ENCODE results near the gene LRRC75A. TPM values are rescaled to one million over a fixed set of nuclear protein-coding genes. Genes with fewer than 3 reads are reported as not detected.

Gene LRRC75A
- total RNA-seq, 1 donor = 6.1 TPM

DNA sequence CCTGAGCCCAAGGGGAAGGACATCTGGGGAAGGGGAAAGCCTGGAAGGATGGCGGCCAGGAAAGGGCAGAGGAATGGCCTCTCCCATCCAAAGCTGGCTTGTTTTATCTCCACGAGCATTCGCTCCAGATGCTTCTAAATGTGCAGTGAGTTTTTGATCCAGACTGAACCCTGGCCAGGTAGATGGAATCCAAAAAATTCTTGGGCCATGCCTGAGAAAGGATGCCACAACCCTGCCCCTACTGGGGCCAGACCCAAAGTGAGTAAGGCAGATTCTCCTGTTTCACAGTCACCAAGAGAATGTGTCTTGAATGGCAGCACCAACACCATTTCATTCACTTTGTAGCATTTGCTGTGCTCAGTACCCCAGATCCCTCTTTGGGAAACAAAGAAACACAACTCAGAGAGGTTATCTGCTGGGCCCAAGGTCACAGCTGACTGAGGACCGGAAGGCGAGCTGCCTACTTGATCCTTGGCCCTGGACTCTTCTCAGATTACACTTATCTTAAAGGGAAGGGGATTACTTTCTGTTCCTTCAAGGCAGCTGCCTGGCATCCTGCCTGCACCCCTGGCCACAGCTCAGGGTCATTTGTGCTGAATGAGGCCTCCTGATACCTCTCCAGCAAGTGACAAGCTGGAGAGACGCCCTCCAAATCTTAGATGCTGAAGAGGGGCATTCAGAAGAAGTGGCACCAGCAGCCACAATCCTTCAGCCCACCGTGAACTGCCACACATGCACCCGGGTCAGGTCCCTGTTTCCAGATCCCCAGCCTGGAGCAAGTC lies 3.6 kb downstream of the LRRC75A start:
- H3K4me3 ChIP-seq (ENCODE audit: low read depth, low read length) = no peak overlapping the region
- DNase-seq (ENCODE audit: low read depth) = no peak
- TF ChIP-seq, protein P1, sequence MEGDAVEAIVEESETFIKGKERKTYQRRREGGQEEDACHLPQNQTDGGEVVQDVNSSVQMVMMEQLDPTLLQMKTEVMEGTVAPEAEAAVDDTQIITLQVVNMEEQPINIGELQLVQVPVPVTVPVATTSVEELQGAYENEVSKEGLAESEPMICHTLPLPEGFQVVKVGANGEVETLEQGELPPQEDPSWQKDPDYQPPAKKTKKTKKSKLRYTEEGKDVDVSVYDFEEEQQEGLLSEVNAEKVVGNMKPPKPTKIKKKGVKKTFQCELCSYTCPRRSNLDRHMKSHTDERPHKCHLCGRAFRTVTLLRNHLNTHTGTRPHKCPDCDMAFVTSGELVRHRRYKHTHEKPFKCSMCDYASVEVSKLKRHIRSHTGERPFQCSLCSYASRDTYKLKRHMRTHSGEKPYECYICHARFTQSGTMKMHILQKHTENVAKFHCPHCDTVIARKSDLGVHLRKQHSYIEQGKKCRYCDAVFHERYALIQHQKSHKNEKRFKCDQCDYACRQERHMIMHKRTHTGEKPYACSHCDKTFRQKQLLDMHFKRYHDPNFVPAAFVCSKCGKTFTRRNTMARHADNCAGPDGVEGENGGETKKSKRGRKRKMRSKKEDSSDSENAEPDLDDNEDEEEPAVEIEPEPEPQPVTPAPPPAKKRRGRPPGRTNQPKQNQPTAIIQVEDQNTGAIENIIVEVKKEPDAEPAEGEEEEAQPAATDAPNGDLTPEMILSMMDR (IDR thresholded peaks at IDR 0.05; ENCODE audit: insufficient read depth, low read length) = no peak

DNA sequence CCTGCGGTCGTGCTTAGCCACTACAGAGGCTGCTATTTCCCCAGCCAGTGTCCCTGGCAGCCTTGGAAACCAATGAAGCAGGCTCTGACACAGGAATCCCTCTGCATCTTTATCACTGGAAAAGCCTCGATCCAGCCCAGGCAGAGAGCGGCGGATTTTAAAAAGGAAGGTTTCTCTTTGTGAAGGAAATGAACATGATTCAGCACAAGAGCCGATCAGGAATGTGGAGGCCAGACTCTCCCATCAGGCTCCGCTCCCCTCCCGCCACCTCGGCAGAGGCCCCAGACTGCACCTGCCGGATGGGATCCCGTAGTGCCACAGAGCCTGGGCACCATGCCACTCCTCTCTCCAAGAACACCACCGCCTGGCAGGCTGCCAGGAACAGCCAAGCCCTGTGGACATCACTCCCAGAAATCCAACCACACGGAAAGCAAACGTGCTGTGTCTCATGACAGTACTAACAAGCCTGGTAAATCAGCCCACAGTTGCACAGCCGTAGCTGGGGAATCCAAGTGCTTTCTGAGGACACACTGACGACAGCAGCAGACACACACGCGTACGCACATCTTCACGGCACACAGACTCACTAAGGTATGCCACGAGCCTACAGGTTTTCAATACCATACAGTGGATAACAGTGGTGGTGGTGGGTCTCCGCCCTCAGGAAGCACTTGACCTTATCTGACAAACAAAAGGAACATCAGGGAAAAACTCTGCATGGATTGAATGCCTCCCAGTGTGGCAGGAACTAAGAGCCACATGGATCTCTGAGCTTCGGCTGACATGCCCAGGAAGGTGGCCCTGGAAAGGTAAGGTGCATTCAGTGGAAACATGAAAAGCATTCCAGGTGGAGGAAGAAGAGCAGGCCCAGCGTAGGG lies 5.4 kb downstream of the LRRC75A start:
- peak; percentile 77 for DNase-seq (ENCODE audit: low read depth)
- TF ChIP-seq, protein P1 (IDR thresholded peaks at IDR 0.05; ENCODE audit: insufficient read depth, low read length) = peak; percentile 25
- H3K4me3 ChIP-seq (ENCODE audit: low read depth, low read length) = peak overlapping the region; percentile 9

DNA sequence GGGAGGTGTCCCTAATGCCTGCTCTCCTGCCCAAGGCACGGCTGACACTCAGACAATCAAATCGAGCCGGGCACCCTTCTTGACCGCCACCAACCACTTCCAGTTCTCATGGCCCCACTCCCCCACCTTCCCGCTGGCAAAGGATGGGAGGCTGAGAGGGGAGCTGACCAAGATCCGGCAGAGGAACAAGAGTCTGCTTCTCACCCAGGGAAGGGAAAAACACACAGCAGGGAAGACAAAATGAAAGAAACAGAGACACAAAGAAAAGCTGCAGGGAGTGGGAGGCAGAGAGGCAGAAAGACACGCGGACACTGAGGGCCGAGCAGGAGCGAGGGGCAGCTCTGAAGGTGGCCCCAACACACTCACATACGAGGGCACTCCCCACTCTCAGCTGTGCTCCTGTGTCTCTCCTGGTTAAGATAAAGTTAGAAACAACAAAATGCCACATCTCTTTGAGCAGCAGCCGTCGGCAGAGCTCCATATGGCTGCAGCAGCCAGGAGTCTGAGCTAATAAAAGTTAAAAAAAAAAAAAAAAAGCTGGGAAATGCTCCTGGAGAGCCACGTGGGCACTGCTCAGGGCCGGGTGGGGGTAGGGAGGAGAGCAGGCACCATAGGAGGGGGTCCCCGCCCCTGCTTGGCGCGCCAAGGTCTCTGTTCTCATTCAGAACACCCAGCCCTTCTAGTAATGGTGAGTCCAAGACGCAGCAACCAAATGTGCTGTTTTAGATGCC lies 7.4 kb downstream of the LRRC75A start:
- DNase-seq (ENCODE audit: low read depth) = no peak
- peak overlapping the region; percentile 35 for H3K4me3 ChIP-seq (ENCODE audit: low read depth, low read length)
- TF ChIP-seq, protein P1 (IDR thresholded peaks at IDR 0.05; ENCODE audit: insufficient read depth, low read length) = no peak

DNA sequence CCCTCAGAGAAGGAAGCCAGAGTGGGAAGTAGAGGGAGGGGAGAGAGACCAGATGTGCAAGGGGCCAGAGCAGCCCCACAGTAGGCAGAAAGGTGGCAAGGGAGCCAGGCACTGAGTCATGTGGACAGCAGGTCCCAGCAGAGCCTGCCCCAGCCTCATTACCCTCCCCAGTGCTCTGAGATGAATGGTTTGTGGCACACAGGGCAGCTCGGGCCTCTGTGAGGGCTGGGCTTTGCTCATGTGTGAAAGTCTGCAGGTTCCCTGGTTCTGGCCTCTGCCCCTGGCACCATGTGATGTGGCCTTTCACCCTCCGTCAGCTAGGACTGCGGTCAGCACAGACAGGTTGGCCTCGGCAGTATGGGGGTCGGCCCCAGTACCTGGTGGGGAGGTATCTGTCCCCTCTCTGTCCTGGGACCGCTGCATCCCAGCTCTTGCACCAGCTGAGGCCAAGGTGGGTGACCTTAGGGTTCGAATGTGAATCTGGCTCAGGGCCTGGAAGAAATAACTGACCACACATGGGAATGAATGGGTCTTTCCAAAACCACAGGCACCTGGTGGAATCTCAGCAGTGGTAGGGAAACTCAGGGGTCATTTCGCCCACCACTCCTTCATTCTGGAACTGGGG lies 8.9 kb downstream of the LRRC75A start:
- H3K4me3 ChIP-seq (ENCODE audit: low read depth, low read length) = no peak overlapping the region
- no peak for DNase-seq (ENCODE audit: low read depth)
- TF ChIP-seq, protein P1 (IDR thresholded peaks at IDR 0.05; ENCODE audit: insufficient read depth, low read length) = no peak

DNA sequence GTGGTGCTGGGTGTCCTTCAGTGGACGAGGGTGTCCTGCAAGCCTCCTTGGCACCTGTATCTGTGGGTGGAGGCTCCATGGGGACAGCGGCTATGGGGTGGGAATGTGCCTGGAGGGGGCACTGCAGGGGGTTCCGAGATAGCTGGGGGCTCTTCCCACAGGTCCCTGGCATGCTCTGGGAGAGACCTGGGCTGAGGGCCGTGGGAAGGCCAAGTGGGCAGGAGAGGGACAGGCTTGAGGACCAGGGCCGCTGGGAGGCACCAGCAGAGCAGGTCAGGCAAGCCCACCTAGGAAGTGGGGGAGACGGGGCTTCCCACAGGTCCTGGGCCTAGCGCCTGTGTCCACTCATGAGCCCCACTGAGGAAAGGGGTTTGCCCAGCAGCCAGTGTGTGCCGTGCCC lies 9.7 kb downstream of the LRRC75A start:
- TF ChIP-seq, protein P1 (IDR thresholded peaks at IDR 0.05; ENCODE audit: insufficient read depth, low read length) = no peak
- no peak for DNase-seq (ENCODE audit: low read depth)
- H3K4me3 ChIP-seq (ENCODE audit: low read depth, low read length) = no peak overlapping the region

DNA sequence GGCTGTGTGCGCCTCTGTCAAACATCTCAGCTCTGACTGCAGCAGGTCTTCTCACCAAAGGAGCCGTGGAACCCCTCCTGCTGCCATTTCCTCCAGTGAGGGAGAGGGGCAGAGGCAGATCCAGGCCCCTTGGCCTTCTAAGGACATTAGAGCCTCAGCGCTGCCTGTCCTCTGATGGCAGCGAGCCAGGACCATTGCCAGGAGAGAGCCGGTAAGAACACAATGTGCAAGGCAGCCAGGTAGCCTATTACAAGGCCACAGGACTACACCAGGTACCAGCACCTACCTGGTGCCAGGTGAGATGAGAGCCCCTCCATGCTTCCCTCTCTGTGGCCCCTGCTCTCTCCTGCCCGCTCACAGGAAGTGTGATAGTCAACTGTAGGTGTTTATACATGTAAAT lies 11.0 kb downstream of the LRRC75A start:
- no peak for DNase-seq (ENCODE audit: low read depth)
- TF ChIP-seq, protein P1 (IDR thresholded peaks at IDR 0.05; ENCODE audit: insufficient read depth, low read length) = no peak
- H3K4me3 ChIP-seq (ENCODE audit: low read depth, low read length) = no peak overlapping the region
